ENCODE results near the gene LRP3. TPM values are rescaled to one million over a fixed set of nuclear protein-coding genes. Genes with fewer than 3 reads are reported as not detected.
A peak's percentile ranks its signal among the peaks of the same experiment; 100 is the strongest.

Gene LRP3
- total and polyA plus RNA-seq, 2 experiments from 2014 or later = 3.5 to 62.7 TPM

- DNase-seq (ENCODE audit: low spot score) = no peak
- H3K27ac Mint-ChIP-seq = peak overlapping the region; percentile 91
- Histone ChIP-seq H3K27ac (ENCODE audit: low read depth) (peak overlapping the region; percentile 76; the same call in 1 of the 2 replicates), H3K27me3 (ENCODE audit: insufficient read depth) (peaks cover 16% of the 10 kb centered on the region), H3K4me2 (peak overlapping the region; percentile 88), H3K79me2 (replicated peaks; ENCODE audit: insufficient read depth) (no peaks in the 10 kb centered on the region; the same call in 1 of the 2 replicates), H2AFZ (peak overlapping the region; percentile 88), H3K4me3 (peak overlapping the region; percentile 87), H3K36me3 (ENCODE audit: insufficient read depth) (no peaks in the 10 kb centered on the region), H3K9me2 (ENCODE audit: insufficient read depth) (no peaks in the 10 kb centered on the region), H4K20me1 (replicated peaks; ENCODE audit: insufficient read depth) (peaks cover 4% of the 10 kb centered on the region; the same call in 1 of the 2 replicates), H3K4me1 (ENCODE audit: insufficient read depth) (peaks cover 8% of the 10 kb centered on the region), H3F3A (replicated peaks; ENCODE audit: low read depth) (peaks cover 5% of the 10 kb centered on the region; the same call in 1 of the 2 replicates)
- H3K9me3 Mint-ChIP-seq = peaks cover 3% of the 10 kb centered on the region; the same call in 2 of the 3 replicates
- H3K4me1 Mint-ChIP-seq = peaks cover 14% of the 10 kb centered on the region; the same call in 2 of the 3 replicates
- peaks cover 19% of the 10 kb centered on the region for H3K27me3 Mint-ChIP-seq (ENCODE audit: insufficient read depth, low read depth, poor library complexity)
- ATAC-seq = peak; percentile 25
- TF ChIP-seq CTCF (conservative IDR thresholded peaks at IDR 0.05; ENCODE audit: low read depth in 2 of 2) (peak; percentile 8 to 31; a peak in 1 of 4 replicates), EZH2phosphoT487 (IDR thresholded peaks at IDR 0.05; ENCODE audit: unreplicated experiment) (no peak)
- H3K36me3 Mint-ChIP-seq (ENCODE audit: low read depth) = peaks cover 3% of the 10 kb centered on the region; the same call in 1 of the 3 replicates
- peak overlapping the region; percentile 86 for H3K4me3 Mint-ChIP-seq
These were observed 18.1 kb upstream of the LRP3 start for GRCh38 chr19:33175886-33176669.

- Histone ChIP-seq H3K27ac (ENCODE audit: low read depth) (peak overlapping the region; percentile 76; the same call in 1 of the 2 replicates), H3K9me2 (ENCODE audit: insufficient read depth) (no peaks in the 10 kb centered on the region), H3K4me3 (peak overlapping the region; percentile 87), H3K4me1 (ENCODE audit: insufficient read depth) (peaks cover 8% of the 10 kb centered on the region), H3K27me3 (ENCODE audit: insufficient read depth) (peaks cover 16% of the 10 kb centered on the region), H3F3A (replicated peaks; ENCODE audit: low read depth) (peaks cover 5% of the 10 kb centered on the region; the same call in 1 of the 2 replicates), H3K79me2 (replicated peaks; ENCODE audit: insufficient read depth) (no peaks in the 10 kb centered on the region; the same call in 1 of the 2 replicates), H2AFZ (peak overlapping the region; percentile 88), H3K4me2 (peak overlapping the region; percentile 95), H3K36me3 (ENCODE audit: insufficient read depth) (no peaks in the 10 kb centered on the region), H4K20me1 (replicated peaks; ENCODE audit: insufficient read depth) (peaks cover 4% of the 10 kb centered on the region; the same call in 1 of the 2 replicates)
- H3K27me3 Mint-ChIP-seq (ENCODE audit: insufficient read depth, low read depth, poor library complexity) = peaks cover 19% of the 10 kb centered on the region
- DNase-seq (ENCODE audit: low spot score) (peak; percentile 97), ATAC-seq (peak; percentile 91)
- H3K36me3 Mint-ChIP-seq (ENCODE audit: low read depth) = peaks cover 3% of the 10 kb centered on the region; the same call in 1 of the 3 replicates
- peaks cover 3% of the 10 kb centered on the region; the same call in 2 of the 3 replicates for H3K9me3 Mint-ChIP-seq
- H3K4me3 Mint-ChIP-seq = peak overlapping the region; percentile 86
- peaks cover 14% of the 10 kb centered on the region; the same call in 2 of the 3 replicates for H3K4me1 Mint-ChIP-seq
- peak overlapping the region; percentile 91 for H3K27ac Mint-ChIP-seq
- TF ChIP-seq CTCF (conservative IDR thresholded peaks at IDR 0.05; ENCODE audit: low read depth in 2 of 2) (no peak), ZNF331 (CRISPR knock-in tag; IDR thresholded peaks at IDR 0.05; ENCODE audit: low read depth) (no peak), POLR2AphosphoS5 (IDR thresholded peaks at IDR 0.05; ENCODE audit: low read depth) (peak; percentile 97), NANOG (IDR thresholded peaks at IDR 0.05; ENCODE audit: borderline replicate concordance) (no peak), EZH2phosphoT487 (IDR thresholded peaks at IDR 0.05; ENCODE audit: unreplicated experiment) (no peak), REST (IDR thresholded peaks at IDR 0.05; ENCODE audit: unreplicated experiment) (no peak)
These were observed 17.3 kb upstream of the LRP3 start for GRCh38 chr19:33176670-33177416.
